ENCODE results near the gene RALGPS1.

The RALGPS1 gene

GRCh38 chr9:126914458-126915280 is at the start of gene RALGPS1:
Gene RALGPS1 (plus strand): TSS chr9:126914782. CDS start chr9:126962290, 47,508 bp downstream.
- DNase-seq (ENCODE audit: low read depth), result peak; percentile 60

- no peak for DNase-seq (ENCODE audit: low read depth)
Observed at GRCh38 chr9:126869368-126869767, 45.2 kb upstream of the RALGPS1 start.

GRCh38 chr9:126872516-126872915 is 42.1 kb upstream of the RALGPS1 start:
- DNase-seq (ENCODE audit: low read depth), result no peak

- DNase-seq (ENCODE audit: low read depth), result no peak
Observed at GRCh38 chr9:126874546-126875314, 39.9 kb upstream of the RALGPS1 start.

- DNase-seq (ENCODE audit: low read depth), result no peak
Observed at GRCh38 chr9:126875756-126876510, 38.6 kb upstream of the RALGPS1 start.

GRCh38 chr9:126876531-126876930 is 38.1 kb upstream of the RALGPS1 start:
- DNase-seq (ENCODE audit: low read depth), result no peak

- DNase-seq (ENCODE audit: low read depth), result no peak
Observed at GRCh38 chr9:126877418-126877817, 37.2 kb upstream of the RALGPS1 start.

GRCh38 chr9:126879288-126879687 is 35.3 kb upstream of the RALGPS1 start:
- DNase-seq (ENCODE audit: low read depth), result no peak

- DNase-seq (ENCODE audit: low read depth), result no peak
Observed at GRCh38 chr9:126880226-126880946, 34.2 kb upstream of the RALGPS1 start.

- no peak for DNase-seq (ENCODE audit: low read depth)
Observed at GRCh38 chr9:126880947-126881332, 33.6 kb upstream of the RALGPS1 start.

GRCh38 chr9:126882746-126883145 is 31.8 kb upstream of the RALGPS1 start:
- DNase-seq (ENCODE audit: low read depth), result no peak

- DNase-seq (ENCODE audit: low read depth), result no peak
Observed at GRCh38 chr9:126883636-126884035, 30.9 kb upstream of the RALGPS1 start.

- no peak for DNase-seq (ENCODE audit: low read depth)
Observed at GRCh38 chr9:126885131-126885641, 29.4 kb upstream of the RALGPS1 start.

GRCh38 chr9:126886034-126886822 is 28.4 kb upstream of the RALGPS1 start:
- DNase-seq (ENCODE audit: low read depth), result no peak

GRCh38 chr9:126886897-126887296 is 27.7 kb upstream of the RALGPS1 start:
- no peak for DNase-seq (ENCODE audit: low read depth)

- DNase-seq (ENCODE audit: low read depth), result no peak
Observed at GRCh38 chr9:126891676-126892075, 22.9 kb upstream of the RALGPS1 start.

GRCh38 chr9:126893079-126893478 is 21.5 kb upstream of the RALGPS1 start:
- no peak for DNase-seq (ENCODE audit: low read depth)

- no peak for DNase-seq (ENCODE audit: low read depth)
Observed at GRCh38 chr9:126894052-126894603, 20.5 kb upstream of the RALGPS1 start.

- DNase-seq (ENCODE audit: low read depth), result no peak
Observed at GRCh38 chr9:126902210-126902609, 12.4 kb upstream of the RALGPS1 start.

GRCh38 chr9:126904586-126904985 is 10.0 kb upstream of the RALGPS1 start:
- DNase-seq (ENCODE audit: low read depth), result no peak

All from non-pigmented ciliary epithelial cell (primary cell).